Measurements from ENCODE around the gene FOXC1.

Gene FOXC1

GRCh38 chr6:1627827-1628560, 18.3 kb downstream of the FOXC1 start:
- H3K36me3 ChIP-seq (ENCODE audit: insufficient read depth) = no peaks in the 10 kb centered on the region
- no peak overlapping the region for H3K27ac ChIP-seq
- H3K27me3 ChIP-seq (ENCODE audit: insufficient read depth, low read depth) = no peaks in the 10 kb centered on the region
- no peak overlapping the region for H3K4me3 ChIP-seq (IDR thresholded peaks at IDR 0.05; ENCODE audit: insufficient read depth, low read depth, low read length)
- H3K9ac ChIP-seq = no peak overlapping the region
- H3K4me2 ChIP-seq = no peak overlapping the region
- H2AFZ ChIP-seq (ENCODE audit: low read depth) = no peak overlapping the region
- TF ChIP-seq CTCF (conservative IDR thresholded peaks at IDR 0.05; ENCODE audit: low read depth, low read length) = no peak
- no peaks in the 10 kb centered on the region for H4K20me1 ChIP-seq (ENCODE audit: insufficient read depth)
- H3K4me1 ChIP-seq (ENCODE audit: low read depth, poor library complexity, severe bottlenecking) = no peaks in the 10 kb centered on the region
- no peaks in the 10 kb centered on the region for H3K79me2 ChIP-seq (ENCODE audit: insufficient read depth, low read depth)

GRCh38 chr6:1629316-1629715, 19.6 kb downstream of the FOXC1 start:
- Histone ChIP-seq H3K9ac (no peak overlapping the region), H3K4me2 (no peak overlapping the region), H3K27me3 (ENCODE audit: insufficient read depth, low read depth) (no peaks in the 10 kb centered on the region), H3K4me1 (ENCODE audit: low read depth, poor library complexity, severe bottlenecking) (no peaks in the 10 kb centered on the region), H3K4me3 (IDR thresholded peaks at IDR 0.05; ENCODE audit: insufficient read depth, low read depth, low read length) (no peak overlapping the region), H4K20me1 (ENCODE audit: insufficient read depth) (no peaks in the 10 kb centered on the region), H3K79me2 (ENCODE audit: insufficient read depth, low read depth) (no peaks in the 10 kb centered on the region), H3K27ac (no peak overlapping the region), H2AFZ (ENCODE audit: low read depth) (no peak overlapping the region), H3K36me3 (ENCODE audit: insufficient read depth) (no peaks in the 10 kb centered on the region)
- TF ChIP-seq CTCF (conservative IDR thresholded peaks at IDR 0.05; ENCODE audit: low read depth, low read length) = no peak

DNA sequence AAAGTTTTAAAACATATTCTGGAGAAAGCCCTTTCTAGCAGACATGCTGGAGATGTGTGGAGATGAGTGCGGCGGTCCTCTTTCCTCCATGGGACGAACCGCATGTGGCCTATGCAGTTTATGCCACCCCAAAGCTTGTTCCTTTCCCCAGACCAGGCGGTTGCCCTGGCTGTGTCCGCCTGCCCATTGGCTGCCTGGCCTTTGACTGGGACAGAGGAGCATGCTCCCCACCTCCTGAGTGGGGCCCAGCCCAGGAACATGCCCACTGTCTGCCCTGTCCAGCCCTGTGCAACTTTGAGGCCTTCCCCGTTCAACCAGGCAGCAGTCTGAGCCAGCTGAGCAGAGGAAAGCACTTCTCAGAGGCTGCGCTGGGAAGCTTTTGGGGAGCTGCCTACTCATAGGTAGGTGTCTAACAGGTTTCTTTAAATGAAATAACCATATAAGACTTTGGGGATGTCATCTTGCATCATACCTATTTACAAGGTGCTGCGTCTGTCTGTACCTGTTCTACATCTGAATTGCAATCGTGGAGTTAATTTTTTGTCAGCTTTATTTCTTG, 20.6 kb downstream of the FOXC1 start:
- no peak overlapping the region for H3K4me3 ChIP-seq (IDR thresholded peaks at IDR 0.05; ENCODE audit: insufficient read depth, low read depth, low read length)
- H3K9ac ChIP-seq = no peak overlapping the region
- no peaks in the 10 kb centered on the region for H3K4me1 ChIP-seq (ENCODE audit: low read depth, poor library complexity, severe bottlenecking)
- TF ChIP-seq CTCF (conservative IDR thresholded peaks at IDR 0.05; ENCODE audit: low read depth, low read length) = no peak
- no peaks in the 10 kb centered on the region for H3K36me3 ChIP-seq (ENCODE audit: insufficient read depth)
- no peaks in the 10 kb centered on the region for H3K27me3 ChIP-seq (ENCODE audit: insufficient read depth, low read depth)
- H4K20me1 ChIP-seq (ENCODE audit: insufficient read depth) = no peaks in the 10 kb centered on the region
- H2AFZ ChIP-seq (ENCODE audit: low read depth) = no peak overlapping the region
- no peaks in the 10 kb centered on the region for H3K79me2 ChIP-seq (ENCODE audit: insufficient read depth, low read depth)
- no peak overlapping the region for H3K27ac ChIP-seq
- no peak overlapping the region for H3K4me2 ChIP-seq

GRCh38 chr6:1630771-1631217, 21.1 kb downstream of the FOXC1 start:
- Histone ChIP-seq H3K36me3 (ENCODE audit: insufficient read depth) (no peaks in the 10 kb centered on the region), H4K20me1 (ENCODE audit: insufficient read depth) (no peaks in the 10 kb centered on the region), H3K27ac (no peak overlapping the region), H3K4me1 (ENCODE audit: low read depth, poor library complexity, severe bottlenecking) (no peaks in the 10 kb centered on the region), H3K9ac (no peak overlapping the region), H3K27me3 (ENCODE audit: insufficient read depth, low read depth) (no peaks in the 10 kb centered on the region), H3K79me2 (ENCODE audit: insufficient read depth, low read depth) (no peaks in the 10 kb centered on the region), H2AFZ (ENCODE audit: low read depth) (no peak overlapping the region), H3K4me2 (no peak overlapping the region), H3K4me3 (IDR thresholded peaks at IDR 0.05; ENCODE audit: insufficient read depth, low read depth, low read length) (no peak overlapping the region)
- no peak for TF ChIP-seq CTCF (conservative IDR thresholded peaks at IDR 0.05; ENCODE audit: low read depth, low read length)

Data from KMS-11 (cell line).